SU-DHL-6 (cell line): ENCODE data around the gene TLK2.

ENCODE experiments used
- H2AFZ ChIP-seq: fragments of 200-600 bp; sonication (generic); 2 replicates; pipeline ENCODE4 v1.6.1; 2014; ENCODE audit warnings: low read depth, mild to moderate bottlenecking, moderate library complexity, mixed read lengths, antibody characterized with exemption, low read length; ENCODE audit not compliant: severe bottlenecking
- H3F3A ChIP-seq: fragments of 200-600 bp; shearing (Covaris generic); 2 replicates; pipeline ENCODE4 v1.6.0; 2016; ENCODE audit warnings: antibody characterized with exemption, mild to moderate bottlenecking; ENCODE audit not compliant: insufficient read depth
- H3K27ac ChIP-seq: fragments of 200-600 bp; sonication (generic); 2 replicates; pipeline ENCODE4 v1.5.1; 2016; ENCODE audit warnings: low read depth, mild to moderate bottlenecking, low read length, moderate library complexity, mixed read lengths
- H3K27me3 ChIP-seq: fragments of 200-600 bp; sonication (generic), shearing (Covaris generic); 2 replicates; pipeline ENCODE4 v1.6.0; 2014; ENCODE audit warnings: mild to moderate bottlenecking, low read length
- H3K36me3 ChIP-seq: fragments of 200-600 bp; sonication (generic); 2 replicates; pipeline ENCODE4 v1.6.1; 2014; ENCODE audit warnings: mild to moderate bottlenecking, low read length, mixed read lengths
- H3K4me2 ChIP-seq: fragments of 300-600, 200-600 bp; shearing (Covaris generic), sonication (generic); 2 replicates; pipeline ENCODE4 v1.6.0; 2014; ENCODE audit warnings: low read length, low read depth, mild to moderate bottlenecking; ENCODE audit not compliant: poor library complexity, severe bottlenecking
- H3K4me3 ChIP-seq: fragments of 200-600 bp; sonication (generic); 2 replicates; pipeline ENCODE4 v1.5.1; 2014; ENCODE audit warnings: antibody characterized with exemption, low read length, mild to moderate bottlenecking, mixed read lengths; ENCODE audit not compliant: insufficient read depth, poor library complexity, severe bottlenecking
- H3K79me2 ChIP-seq: fragments of 200-600 bp; sonication (generic); 2 replicates; pipeline ENCODE4 v1.6.1; 2014; ENCODE audit warnings: mild to moderate bottlenecking, low read length, moderate library complexity; ENCODE audit not compliant: insufficient read depth
- H3K9ac ChIP-seq: fragments of 200-600 bp; sonication (generic); 2 replicates; pipeline ENCODE4 v1.7.0; 2014; ENCODE audit warnings: mild to moderate bottlenecking, low read length
- H3K9me2 ChIP-seq: fragments of 200-600 bp; sonication (generic); replicated peaks from 2 replicates; pipeline ENCODE4 v1.6.1; 2014; ENCODE audit warnings: low read length; ENCODE audit not compliant: insufficient read depth
- H3K9me3 ChIP-seq: fragments of 200-600 bp; sonication (generic); 2 replicates; pipeline ENCODE4 v1.6.1; 2014; ENCODE audit warnings: low read length, mixed read lengths; ENCODE audit not compliant: insufficient read depth
- H4K20me1 ChIP-seq: fragments of 200-600 bp; sonication (generic); 2 replicates; pipeline ENCODE4 v1.6.1; 2014; ENCODE audit warnings: low read depth, mild to moderate bottlenecking, antibody characterized with exemption, low read length, moderate library complexity, mixed read lengths
- CTCF ChIP-seq: fragments of 200-600 bp; sonication (generic); IDR thresholded peaks from one replicate; pipeline ENCODE4 v1.5.1; 2017; ENCODE audit warnings: antibody characterized with exemption, mild to moderate bottlenecking, low read length, moderate library complexity; ENCODE audit not compliant: insufficient read depth, poor library complexity, severe bottlenecking
- EZH2phosphoT487 ChIP-seq: fragments of 200-600 bp; sonication (generic), shearing (Covaris generic); conservative IDR thresholded peaks from 2 replicates; pipeline ENCODE4 v1.6.1; 2018; ENCODE audit warnings: mild to moderate bottlenecking, antibody characterized with exemption, low read length, moderate library complexity, mixed read lengths

TLK2 gene

GRCh38 chr17:62617894-62618472, 139.4 kb downstream of the TLK2 start:
- Histone ChIP-seq H2AFZ (no peak overlapping the region), H3F3A (no peaks in the 10 kb centered on the region), H3K9me2 (no peaks in the 10 kb centered on the region), H3K4me2 (no peak overlapping the region), H3K36me3 (no peaks in the 10 kb centered on the region), H3K27ac (no peak overlapping the region), H3K9ac (no peak overlapping the region), H3K27me3 (no peaks in the 10 kb centered on the region), H4K20me1 (no peaks in the 10 kb centered on the region), H3K79me2 (no peaks in the 10 kb centered on the region), H3K9me3 (no peaks in the 10 kb centered on the region), H3K4me3 (no peak overlapping the region)
- TF ChIP-seq EZH2phosphoT487 = no peak
- no peak for TF ChIP-seq CTCF

- Histone ChIP-seq H4K20me1 (no peaks in the 10 kb centered on the region), H3K9me2 (no peaks in the 10 kb centered on the region), H3K9me3 (no peaks in the 10 kb centered on the region), H3K27me3 (no peaks in the 10 kb centered on the region), H3K36me3 (no peaks in the 10 kb centered on the region), H3K79me2 (no peaks in the 10 kb centered on the region), H3K9ac (no peak overlapping the region), H3K27ac (no peak overlapping the region), H3F3A (no peaks in the 10 kb centered on the region), H2AFZ (no peak overlapping the region), H3K4me3 (no peak overlapping the region), H3K4me2 (no peak overlapping the region)
- TF ChIP-seq EZH2phosphoT487 (no peak), CTCF (no peak)
These were observed 140.2 kb downstream of the TLK2 start for GRCh38 chr17:62618647-62619416.

- no peak overlapping the region for H3K9ac ChIP-seq
- no peak overlapping the region for H3K27ac ChIP-seq
- TF ChIP-seq CTCF = no peak
- no peak for TF ChIP-seq EZH2phosphoT487
- no peaks in the 10 kb centered on the region for H3K9me2 ChIP-seq
- H3K4me3 ChIP-seq = no peak overlapping the region
- no peaks in the 10 kb centered on the region for H3K27me3 ChIP-seq
- no peaks in the 10 kb centered on the region for H3K79me2 ChIP-seq
- H3K9me3 ChIP-seq = no peaks in the 10 kb centered on the region
- H4K20me1 ChIP-seq = no peaks in the 10 kb centered on the region
- H2AFZ ChIP-seq = no peak overlapping the region
- H3F3A ChIP-seq = no peaks in the 10 kb centered on the region
- no peak overlapping the region for H3K4me2 ChIP-seq
- no peaks in the 10 kb centered on the region for H3K36me3 ChIP-seq
These were observed 141.0 kb downstream of the TLK2 start for GRCh38 chr17:62619417-62620155.
